ENCODE results near the gene B2M. TPM values are rescaled to one million over a fixed set of nuclear protein-coding genes. Genes with fewer than 3 reads are reported as not detected.
A peak's percentile ranks its signal among the peaks of the same experiment; 100 is the strongest.
"Not testable (repeated sequence)": the region's sequence is repeated elsewhere in the genome, so short reads cannot be mapped to it uniquely, and the experiment has no call there.

The B2M gene
- polyA plus RNA-seq, 1 donor, result 447 TPM

- DNase-seq (ENCODE audit: low read depth), result no peak
Observed at GRCh38 chr15:44726136-44726535, 14.8 kb downstream of the B2M start.

GRCh38 chr15:44726568-44727484 is 15.5 kb downstream of the B2M start:
- no peak for DNase-seq (ENCODE audit: low read depth)

- no peak for DNase-seq (ENCODE audit: low read depth)
Observed at GRCh38 chr15:44727485-44728231, 16.3 kb downstream of the B2M start.

GRCh38 chr15:44728232-44728575 is 16.9 kb downstream of the B2M start:
- DNase-seq (ENCODE audit: low read depth), result not testable (repeated sequence)

- DNase-seq (ENCODE audit: low read depth), result peak; percentile 96
Observed at GRCh38 chr15:44728576-44729407, 17.5 kb downstream of the B2M start.

GRCh38 chr15:44729408-44730127 is 18.3 kb downstream of the B2M start:
- DNase-seq (ENCODE audit: low read depth), result no peak

GRCh38 chr15:44734839-44735481 is 23.6 kb downstream of the B2M start:
- DNase-seq (ENCODE audit: low read depth), result no peak

GRCh38 chr15:44735482-44736180 is 24.3 kb downstream of the B2M start:
- no peak for DNase-seq (ENCODE audit: low read depth)

- no peak for DNase-seq (ENCODE audit: low read depth)
Observed at GRCh38 chr15:44736181-44736765, 25.0 kb downstream of the B2M start, which contains the start of gene TRIM69. TRIM69 (plus strand) TSS chr15:44736528; CDS start chr15:44736705, 177 bp downstream.

GRCh38 chr15:44738340-44738984 is 27.1 kb downstream of the B2M start:
- no peak for DNase-seq (ENCODE audit: low read depth)

GRCh38 chr15:44739222-44739847 is 28.0 kb downstream of the B2M start:
- DNase-seq (ENCODE audit: low read depth), result not testable (repeated sequence)

GRCh38 chr15:44743454-44743853 is 32.1 kb downstream of the B2M start:
- DNase-seq (ENCODE audit: low read depth), result not testable (repeated sequence)

GRCh38 chr15:44753345-44753744 is 42.0 kb downstream of the B2M start:
- no peak for DNase-seq (ENCODE audit: low read depth)

- DNase-seq (ENCODE audit: low read depth), result no peak
Observed at GRCh38 chr15:44763187-44763586, 51.9 kb downstream of the B2M start.

GRCh38 chr15:44763848-44764247 is 52.5 kb downstream of the B2M start:
- no peak for DNase-seq (ENCODE audit: low read depth)

- no peak for DNase-seq (ENCODE audit: low read depth)
Observed at GRCh38 chr15:44765036-44765435, 53.7 kb downstream of the B2M start.

Measured in forelimb muscle (tissue), 1 donor.